H9 (cell line): ENCODE data around the gene ZNF831. TPM values are rescaled to one million over a fixed set of nuclear protein-coding genes. Genes with fewer than 3 reads are reported as not detected.

Source experiments
- DNase-seq: peaks from one replicate; pipeline ENCODE4 v3.0.0-alpha.2; 2017
- H2AFZ ChIP-seq: one replicate; pipeline ENCODE4 v1.6.1; 2013; ENCODE audit warnings: mild to moderate bottlenecking, low read length, control low read depth, moderate library complexity
- H2AK5ac ChIP-seq: 2 replicates; pipeline ENCODE4 v1.6.1; 2013; ENCODE audit warnings: low read length, control low read depth, mixed read lengths; ENCODE audit not compliant: insufficient read length
- H2BK120ac ChIP-seq: one replicate; pipeline ENCODE4 v1.6.1; 2013; ENCODE audit warnings: low read depth, mild to moderate bottlenecking, low read length, control low read depth, inconsistent platforms; ENCODE audit not compliant: poor library complexity, severe bottlenecking
- H2BK12ac ChIP-seq: 2 replicates; pipeline ENCODE4 v1.6.1; 2013; ENCODE audit warnings: low read length, control low read depth, mixed read lengths, low read depth; ENCODE audit not compliant: insufficient read length
- H2BK15ac ChIP-seq: 2 replicates; pipeline ENCODE4 v1.6.1; 2013; ENCODE audit warnings: low read depth, low read length, control low read depth
- H2BK20ac ChIP-seq: one replicate; pipeline ENCODE4 v1.6.1; 2013; ENCODE audit warnings: low read depth, mild to moderate bottlenecking, low read length, control low read depth, inconsistent platforms; ENCODE audit not compliant: poor library complexity, severe bottlenecking
- H2BK5ac ChIP-seq: 2 replicates; pipeline ENCODE4 v1.6.1; 2013; ENCODE audit warnings: low read length, control low read depth, mixed read lengths; ENCODE audit not compliant: insufficient read length
- H3K14ac ChIP-seq: 2 replicates; pipeline ENCODE4 v1.6.1; 2013; ENCODE audit warnings: low read length, control low read depth; ENCODE audit not compliant: insufficient read depth
- H3K18ac ChIP-seq: 2 replicates; pipeline ENCODE4 v1.6.1; 2013; ENCODE audit warnings: low read depth, mild to moderate bottlenecking, mixed read lengths, low read length, control low read depth; ENCODE audit not compliant: insufficient read length
- H3K23ac ChIP-seq: 2 replicates; pipeline ENCODE4 v1.6.1; 2013; ENCODE audit warnings: low read length, control low read depth, mixed read lengths, low read depth; ENCODE audit not compliant: insufficient read length
- H3K23me2 ChIP-seq: 2 replicates; pipeline ENCODE4 v1.6.1; 2013; ENCODE audit warnings: low read depth, mild to moderate bottlenecking, mixed read lengths, low read length, control low read depth; ENCODE audit not compliant: insufficient read length, poor library complexity, severe bottlenecking
- H3K27ac ChIP-seq: 2 replicates; pipeline ENCODE4 v1.5.1; 2013; ENCODE audit warnings: low read length, control low read depth, mixed read lengths, low read depth; ENCODE audit not compliant: insufficient read length
- H3K27me3 ChIP-seq: 2 replicates; pipeline ENCODE4 v1.6.1; 2013; ENCODE audit warnings: low read length, control low read depth, inconsistent platforms; ENCODE audit not compliant: insufficient read depth
- H3K4ac ChIP-seq: 2 replicates; pipeline ENCODE4 v1.6.1; 2013; ENCODE audit warnings: low read depth, mild to moderate bottlenecking, control low read depth, inconsistent platforms, low read length, moderate library complexity
- H3K4me1 ChIP-seq: 2 replicates; pipeline ENCODE4 v1.6.1; 2013; ENCODE audit warnings: low read length, control low read depth, inconsistent platforms; ENCODE audit not compliant: insufficient read depth
- H3K4me2 ChIP-seq: 2 replicates; pipeline ENCODE4 v1.6.1; 2013; ENCODE audit warnings: low read length, control low read depth, mixed read lengths; ENCODE audit not compliant: insufficient read length, insufficient read depth
- H3K56ac ChIP-seq: 2 replicates; pipeline ENCODE4 v1.6.1; 2013; ENCODE audit warnings: low read depth, mild to moderate bottlenecking, mixed read lengths, low read length, control low read depth; ENCODE audit not compliant: insufficient read length
- H3K79me1 ChIP-seq: 2 replicates; pipeline ENCODE4 v1.6.1; 2013; ENCODE audit warnings: low read depth, mild to moderate bottlenecking, moderate library complexity, low read length, control low read depth, inconsistent platforms; ENCODE audit not compliant: insufficient read depth, poor library complexity, severe bottlenecking
- H3K79me2 ChIP-seq: 2 replicates; pipeline ENCODE4 v1.6.1; 2013; ENCODE audit warnings: low read length, control low read depth, inconsistent platforms; ENCODE audit not compliant: insufficient read depth
- H3K9ac ChIP-seq: 2 replicates; pipeline ENCODE4 v1.6.1; 2013; ENCODE audit warnings: low read length, control low read depth, mixed read lengths; ENCODE audit not compliant: insufficient read length; ENCODE audit errors: extremely low read depth
- H3K9me3 ChIP-seq: one replicate; pipeline ENCODE4 v1.6.1; 2013; ENCODE audit warnings: low read depth, low read length, inconsistent platforms; ENCODE audit not compliant: control insufficient read depth
- H3T11ph ChIP-seq: one replicate; pipeline ENCODE4 v1.6.1; 2013; ENCODE audit warnings: mild to moderate bottlenecking, low read length, control low read depth, inconsistent platforms
- H4K20me1 ChIP-seq: one replicate; pipeline ENCODE4 v1.6.1; 2013; ENCODE audit not compliant: control insufficient read depth, insufficient read length, insufficient read depth
- H4K5ac ChIP-seq: 2 replicates; pipeline ENCODE4 v1.6.1; 2013; ENCODE audit warnings: low read depth, mild to moderate bottlenecking, mixed read lengths, low read length, control low read depth; ENCODE audit not compliant: insufficient read length
- H4K8ac ChIP-seq: replicated peaks from 2 replicates; pipeline ENCODE4 v1.6.1; 2013; ENCODE audit warnings: low read length, control low read depth, mixed read lengths, low read depth; ENCODE audit not compliant: insufficient read length
- H4K91ac ChIP-seq: 2 replicates; pipeline ENCODE4 v1.6.1; 2013; ENCODE audit warnings: low read depth, mild to moderate bottlenecking, moderate library complexity, mixed read lengths, low read length, control low read depth; ENCODE audit not compliant: insufficient read length
- H3K27ac Mint-ChIP-seq, 3 experiments: 2 replicates in 2 of 3; 3 replicates in 1 of 3; pipeline ENCODE4 v1.8.0; 2020 to 2021; ENCODE audit warnings: mixed read lengths in 3 of 3, mild to moderate bottlenecking in 1 of 3, moderate library complexity in 1 of 3
- H3K27me3 Mint-ChIP-seq: 2 replicates; pipeline ENCODE4 v1.8.0; 2021; ENCODE audit warnings: low read depth, mild to moderate bottlenecking, moderate library complexity, mixed read lengths
- H3K36me3 Mint-ChIP-seq, 3 experiments: 2 replicates in 2 of 3; 3 replicates in 1 of 3; pipeline ENCODE4 v1.8.0; 2020 to 2021; ENCODE audit warnings: low read depth in 3 of 3, mixed read lengths in 3 of 3; ENCODE audit not compliant: insufficient read depth in 1 of 3
- H3K4me1 Mint-ChIP-seq, 2 experiments: 2 replicates each; pipeline ENCODE4 v1.8.0; 2020; ENCODE audit warnings: mixed read lengths in 2 of 2
- H3K4me3 Mint-ChIP-seq, 2 experiments: 2 replicates in 1 of 2; 3 replicates in 1 of 2; pipeline ENCODE4 v1.8.0; 2020 to 2021; ENCODE audit warnings: mild to moderate bottlenecking in 2 of 2, mixed read lengths in 2 of 2, moderate library complexity in 1 of 2
- H3K9me3 Mint-ChIP-seq, 2 experiments: 2 replicates in 1 of 2; 3 replicates in 1 of 2; pipeline ENCODE4 v1.8.0; 2020; ENCODE audit warnings: mild to moderate bottlenecking in 2 of 2, mixed read lengths in 2 of 2, moderate library complexity in 1 of 2
- CTCF ChIP-seq: fragments of 200-600 bp; sonication (generic); conservative IDR thresholded peaks from 3 replicates; pipeline ENCODE4 v1.8.0; 2021; ENCODE audit warnings: antibody characterized with exemption, mild to moderate bottlenecking
- WGBS: extraction: QIAGEN DNeasy Blood & Tissue Kit; methylation state at CpG from one replicate; pipeline ENCODE4 v1.1.7; 2013; ENCODE audit warnings: missing lambda C conversion rate, low lambda C conversion rate, mixed read lengths; ENCODE audit not compliant: insufficient read length; ENCODE audit errors: extremely low coverage; 5-methylcytosine and 5-hydroxymethylcytosine counted together
- total RNA-seq: library from RNA; stranded (reverse); gene quantifications from 2 replicates; pipeline ENCODE4 v1.2.1, GENCODE V29; 2021

Gene ZNF831
- total RNA-seq, 1 experiment from 2014 or later, result not detected

GRCh38 chr20:59214606-59215547, 51.3 kb downstream of the ZNF831 start:
- no peak overlapping the region for H2AK5ac ChIP-seq
- H3K9me3 Mint-ChIP-seq, result no peaks in the 10 kb centered on the region
- H3K27ac ChIP-seq, result no peak overlapping the region
- H3K27ac Mint-ChIP-seq, result no peak overlapping the region
- peaks cover 23% of the 10 kb centered on the region for H3K27me3 Mint-ChIP-seq
- no peaks in the 10 kb centered on the region for H3K23me2 ChIP-seq
- H3T11ph ChIP-seq, result no peak overlapping the region
- no peak overlapping the region for H4K91ac ChIP-seq
- no peak overlapping the region for H4K5ac ChIP-seq
- no peaks in the 10 kb centered on the region for H3K79me1 ChIP-seq
- H3K9me3 ChIP-seq, result no peaks in the 10 kb centered on the region
- H3K56ac ChIP-seq, result no peak overlapping the region
- no peak overlapping the region for H3K18ac ChIP-seq
- H4K8ac ChIP-seq, result no peak overlapping the region
- DNase-seq, result no peak
- H3K4me1 ChIP-seq, result 0 out of 2 replicates have a peak, but pooled peaks cover 1% of the 10 kb centered on the region
- no peak overlapping the region for H2BK120ac ChIP-seq
- no peak overlapping the region for H3K23ac ChIP-seq
- H2BK5ac ChIP-seq, result no peak overlapping the region
- no peak overlapping the region for H3K14ac ChIP-seq
- no peaks in the 10 kb centered on the region for H3K36me3 Mint-ChIP-seq
- no peak overlapping the region for H2BK15ac ChIP-seq
- H2BK20ac ChIP-seq, result no peak overlapping the region
- TF ChIP-seq CTCF, result no peak
- WGBS, result no CpG with 5 or more reads among the region's 11 CpGs
- H3K4ac ChIP-seq, result no peak overlapping the region
- peaks cover 19 to 21% of the 10 kb centered on the region in 2 experiments for H3K4me1 Mint-ChIP-seq
- H2BK12ac ChIP-seq, result no peak overlapping the region
- no peak overlapping the region for H2AFZ ChIP-seq
- H3K9ac ChIP-seq, result no peak overlapping the region
- H3K4me3 Mint-ChIP-seq, result no peak overlapping the region
- H4K20me1 ChIP-seq, result no peaks in the 10 kb centered on the region
- H3K27me3 ChIP-seq, result 0 out of 2 replicates have a peak, but pooled peaks cover 1% of the 10 kb centered on the region
- H3K79me2 ChIP-seq, result no peaks in the 10 kb centered on the region
- H3K4me2 ChIP-seq, result no peak overlapping the region
